Measurements from ENCODE around the gene MAPK1. TPM values are rescaled to one million over a fixed set of nuclear protein-coding genes. Genes with fewer than 3 reads are reported as not detected.
A peak's percentile ranks its signal among the peaks of the same experiment; 100 is the strongest.
"Not testable (repeated sequence)": the region's sequence is repeated elsewhere in the genome, so short reads cannot be mapped to it uniquely, and the experiment has no call there.

Gene MAPK1
- total and polyA plus RNA-seq, 8 donors, result 89.8 to 171 (median 104) TPM

GRCh38 chr22:21909871-21910270 lies 42.4 kb upstream of the MAPK1 start:
- H3K4me3 ChIP-seq, result no peak overlapping the region
- no peak for DNase-seq
- TF ChIP-seq CTCF (IDR thresholded peaks at IDR 0.05), result no peak
- no peaks in the 10 kb centered on the region for H3K27me3 ChIP-seq
- no peak for ATAC-seq
- no peaks in the 10 kb centered on the region for H3K36me3 ChIP-seq
- H3K27ac ChIP-seq, result no peak overlapping the region
- intact Hi-C loops (cut with DNase I), result no loop called here
- no peaks in the 10 kb centered on the region for H3K4me1 ChIP-seq
- no peaks in the 10 kb centered on the region for H3K9me3 ChIP-seq

GRCh38 chr22:21907638-21908522 lies 40.4 kb upstream of the MAPK1 start:
- Histone ChIP-seq H3K27me3 (no peaks in the 10 kb centered on the region), H3K4me3 (no peak overlapping the region), H3K9me3 (no peaks in the 10 kb centered on the region), H3K36me3 (no peaks in the 10 kb centered on the region), H3K27ac (no peak overlapping the region), H3K4me1 (no peaks in the 10 kb centered on the region)
- intact Hi-C loops (cut with DNase I), result no loop called here
- peak in 1 of 4 donors; percentile 20 for DNase-seq
- no peak for TF ChIP-seq CTCF (IDR thresholded peaks at IDR 0.05)
- no peak for ATAC-seq

- H3K27me3 ChIP-seq; H3K4me3 ChIP-seq; H3K9me3 ChIP-seq; H3K27ac ChIP-seq; ATAC-seq; DNase-seq; intact Hi-C loops (cut with DNase I); H3K4me1 ChIP-seq; H3K36me3 ChIP-seq: not testable (repeated sequence)
Observed at GRCh38 chr22:21905234-21905633, 37.8 kb upstream of the MAPK1 start.

- intact Hi-C loops (cut with DNase I), result no loop called here
- Histone ChIP-seq H3K27ac (no peak overlapping the region), H3K36me3 (no peaks in the 10 kb centered on the region), H3K9me3 (no peaks in the 10 kb centered on the region), H3K4me3 (no peak overlapping the region), H3K27me3 (no peaks in the 10 kb centered on the region), H3K4me1 (no peaks in the 10 kb centered on the region)
- DNase-seq (peak in 1 of 4 donors; percentile 8), ATAC-seq (no peak)
- no peak for TF ChIP-seq CTCF (IDR thresholded peaks at IDR 0.05)
Observed at GRCh38 chr22:21904250-21904789, 36.9 kb upstream of the MAPK1 start.

GRCh38 chr22:21903283-21903682 lies 35.8 kb upstream of the MAPK1 start:
- no peaks in the 10 kb centered on the region for H3K4me1 ChIP-seq
- no peak for TF ChIP-seq CTCF (IDR thresholded peaks at IDR 0.05)
- no peaks in the 10 kb centered on the region for H3K36me3 ChIP-seq
- intact Hi-C loops (cut with DNase I), result no loop called here
- ATAC-seq, result no peak
- H3K27me3 ChIP-seq, result no peaks in the 10 kb centered on the region
- H3K9me3 ChIP-seq, result no peaks in the 10 kb centered on the region
- DNase-seq, result no peak
- no peak overlapping the region for H3K27ac ChIP-seq
- no peak overlapping the region for H3K4me3 ChIP-seq

All from left lung (tissue), 10 donors.